HEK293 (cell line): ENCODE results near the gene UGT1A4.

Experiments used
- CTCF ChIA-PET: fragments of 350-600 bp; formaldehyde crosslinking; extraction: SDS; loops from one replicate; lab custom pipeline; 2021; ENCODE audit warnings: antibody characterized with exemption; lab: Yijun Ruan, JAX
- POLR2A ChIA-PET: fragments of 300-600 bp; formaldehyde crosslinking; extraction: SDS; loops from one replicate; lab custom pipeline; 2020; ENCODE audit warnings: antibody characterized with exemption, inconsistent platforms; lab: Yijun Ruan, JAX
- H3K27ac ChIP-seq: fragments of 200-500 bp; sonication (Bioruptor generic); 2 replicates; pipeline ENCODE4 v1.5.1; 2014; ENCODE audit warnings: low read depth, low read length, control low read depth, inconsistent platforms; ENCODE audit errors: extremely low read depth
- H3K36me3 ChIP-seq, 2 experiments: fragments of 200-500 bp in 1 of 2; sonication (Bioruptor generic) in 1 of 2; 1 replicate in 1 of 2; 2 replicates in 1 of 2; pipeline ENCODE4 v1.5.1; 2014 to 2017; ENCODE audit warnings: inconsistent platforms in 2 of 2, low read length in 2 of 2; ENCODE audit not compliant: control insufficient read depth in 2 of 2, insufficient read depth in 1 of 2
- H3K4me1 ChIP-seq: fragments of 200-500 bp; sonication (Bioruptor generic); 2 replicates; pipeline ENCODE4 v1.5.1; 2014; ENCODE audit warnings: mild to moderate bottlenecking, low read length, inconsistent platforms; ENCODE audit not compliant: control insufficient read depth, insufficient read depth
- H3K4me3 ChIP-seq: 2 replicates; pipeline ENCODE4 v1.5.1; 2011; ENCODE audit warnings: low read depth, mild to moderate bottlenecking, control low read depth, low read length, moderate library complexity
- H3K9me3 ChIP-seq: fragments of 200-500 bp; sonication (Bioruptor generic); 2 replicates; pipeline ENCODE4 v1.5.1; 2014; ENCODE audit warnings: low read depth, low read length, inconsistent platforms; ENCODE audit not compliant: control insufficient read depth, insufficient read depth
- EGR2 ChIP-seq: fragments of 450-650 bp; formaldehyde crosslinking; IDR thresholded peaks from 2 replicates; pipeline ENCODE4 v1.5.1; 2016; ENCODE audit warnings: low read depth, missing biosample characterization, missing genetic modification characterization
- GLIS1 ChIP-seq: fragments of 450-650 bp; formaldehyde crosslinking; IDR thresholded peaks from 2 replicates; pipeline ENCODE4 v1.5.1; 2016; ENCODE audit warnings: missing biosample characterization, missing genetic modification characterization
- KLF1 ChIP-seq: fragments of 450-650 bp; formaldehyde crosslinking; IDR thresholded peaks from 2 replicates; pipeline ENCODE4 v1.5.1; 2016; ENCODE audit warnings: missing biosample characterization, missing genetic modification characterization
- PBX3 ChIP-seq: sonication (generic); formaldehyde crosslinking; IDR thresholded peaks from 2 replicates; pipeline ENCODE4 v1.8.1; 2022; ENCODE audit warnings: mild to moderate bottlenecking, moderate library complexity, missing genetic modification reagents
- TRIM28 ChIP-seq: IDR thresholded peaks from 2 replicates; pipeline ENCODE4 v1.6.1; 2011; ENCODE audit warnings: low read length, control low read depth, borderline replicate concordance
- YY2 ChIP-seq: fragments of 450-650 bp; formaldehyde crosslinking; IDR thresholded peaks from 2 replicates; pipeline ENCODE4 v1.5.1; 2016; ENCODE audit warnings: missing biosample characterization, missing genetic modification characterization
- ZBTB10 ChIP-seq: fragments of 450-650 bp; formaldehyde crosslinking; IDR thresholded peaks from 2 replicates; pipeline ENCODE4 v1.5.1; 2016; ENCODE audit warnings: missing biosample characterization, missing genetic modification characterization
- ZNF112 ChIP-seq: fragments of 450-650 bp; formaldehyde crosslinking; IDR thresholded peaks from 2 replicates; pipeline ENCODE4 v1.5.0; 2017; ENCODE audit warnings: missing biosample characterization, missing genetic modification characterization
- ZNF121 ChIP-seq: fragments of 450-650 bp; formaldehyde crosslinking; IDR thresholded peaks from 2 replicates; pipeline ENCODE4 v1.5.1; 2016; ENCODE audit warnings: missing biosample characterization, missing genetic modification characterization
- ZNF132 ChIP-seq: fragments of 450-650 bp; formaldehyde crosslinking; IDR thresholded peaks from 2 replicates; pipeline ENCODE4 v1.5.1; 2017; ENCODE audit warnings: missing biosample characterization, missing genetic modification characterization, borderline replicate concordance
- ZNF19 ChIP-seq: fragments of 450-650 bp; formaldehyde crosslinking; IDR thresholded peaks from 2 replicates; pipeline ENCODE4; 2016; ENCODE audit warnings: missing biosample characterization, missing genetic modification characterization, low read depth
- ZNF280C ChIP-seq: fragments of 450-650 bp; formaldehyde crosslinking; IDR thresholded peaks from 2 replicates; pipeline ENCODE4 v1.5.1; 2016; ENCODE audit warnings: missing biosample characterization, missing genetic modification characterization
- ZNF350 ChIP-seq: fragments of 450-650 bp; formaldehyde crosslinking; IDR thresholded peaks from 2 replicates; pipeline ENCODE4 v1.5.0; 2017; ENCODE audit warnings: missing biosample characterization, mild to moderate bottlenecking, missing genetic modification characterization
- ZNF366 ChIP-seq: fragments of 450-650 bp; formaldehyde crosslinking; conservative IDR thresholded peaks from 2 replicates; pipeline ENCODE4 v1.5.1; 2016; ENCODE audit warnings: missing biosample characterization, missing genetic modification characterization
- ZNF48 ChIP-seq: fragments of 450-650 bp; formaldehyde crosslinking; IDR thresholded peaks from 2 replicates; pipeline ENCODE4 v1.5.1; 2016; ENCODE audit warnings: missing biosample characterization, missing genetic modification characterization
- ZNF510 ChIP-seq: fragments of 450-650 bp; formaldehyde crosslinking; IDR thresholded peaks from 2 replicates; pipeline ENCODE4 v1.5.1; 2018; ENCODE audit warnings: mild to moderate bottlenecking, missing genetic modification characterization, missing biosample characterization; ENCODE audit not compliant: insufficient replicate concordance
- ZNF521 ChIP-seq: fragments of 450-650 bp; formaldehyde crosslinking; IDR thresholded peaks from 2 replicates; pipeline ENCODE4 v1.5.1; 2017; ENCODE audit warnings: missing biosample characterization, mild to moderate bottlenecking, missing genetic modification characterization
- ZNF549 ChIP-seq: fragments of 450-650 bp; IDR thresholded peaks from 2 replicates; pipeline ENCODE4 v1.5.1; 2018; ENCODE audit warnings: missing biosample characterization, missing genetic modification characterization, mild to moderate bottlenecking, inconsistent platforms, moderate library complexity
- ZNF624 ChIP-seq: fragments of 450-650 bp; formaldehyde crosslinking; IDR thresholded peaks from 2 replicates; pipeline ENCODE4 v1.5.1; 2017; ENCODE audit warnings: missing biosample characterization, missing genetic modification characterization
- ZNF76 ChIP-seq: fragments of 450-650 bp; formaldehyde crosslinking; IDR thresholded peaks from 2 replicates; pipeline ENCODE4; 2016; ENCODE audit warnings: low read depth, missing biosample characterization, missing genetic modification characterization, borderline replicate concordance
- TF ChIP-seq, protein P1 (sequence below): fragments of 450-650 bp; formaldehyde crosslinking; IDR thresholded peaks from 2 replicates; pipeline ENCODE4 v1.5.0; 2017; ENCODE audit warnings: missing biosample characterization, missing genetic modification characterization, borderline replicate concordance
- TF ChIP-seq, protein P2 (sequence below): fragments of 450-650 bp; formaldehyde crosslinking; IDR thresholded peaks from 2 replicates; pipeline ENCODE4 v1.5.1; 2017; ENCODE audit warnings: missing biosample characterization, missing genetic modification characterization
- TF ChIP-seq, protein P3 (sequence below): fragments of 450-650 bp; formaldehyde crosslinking; IDR thresholded peaks from 2 replicates; pipeline ENCODE4 v1.5.1; 2016; ENCODE audit warnings: missing biosample characterization, missing genetic modification characterization

UGT1A4 gene

DNA sequence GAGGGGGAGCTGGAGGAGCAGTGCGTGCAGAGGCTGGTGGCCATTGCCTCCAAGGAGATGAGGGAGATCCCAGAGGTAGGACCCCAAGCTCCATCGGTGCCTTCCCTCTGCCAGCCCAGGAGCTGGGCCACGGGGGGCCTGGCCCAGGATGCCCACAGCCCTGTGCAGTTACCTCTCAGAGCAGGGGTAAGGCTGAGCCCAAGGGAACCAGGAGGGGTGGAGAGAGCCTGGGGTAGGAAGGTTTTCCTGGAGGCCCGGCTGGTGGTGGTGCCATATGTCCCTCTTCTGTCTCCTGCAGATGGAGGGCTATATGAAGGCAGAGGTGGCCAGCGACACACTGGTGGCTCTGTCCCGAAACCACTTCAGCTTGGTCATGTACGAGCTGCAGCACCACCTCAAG, 71.0 kb downstream of the UGT1A4 start:
- H3K9me3 ChIP-seq: no peaks in the 10 kb centered on the region
- no peak overlapping the region for H3K27ac ChIP-seq
- no peaks in the 10 kb centered on the region for H3K4me1 ChIP-seq
- no peak overlapping the region for H3K4me3 ChIP-seq
- ChIA-PET CTCF (no interaction called here), POLR2A (no interaction called here)
- H3K36me3 ChIP-seq: no peaks in the 10 kb centered on the region
- TF ChIP-seq ZBTB10 (tag by site-specific recombination): no peak
- TF ChIP-seq ZNF624 (tag by site-specific recombination): no peak
- TF ChIP-seq, protein P1, sequence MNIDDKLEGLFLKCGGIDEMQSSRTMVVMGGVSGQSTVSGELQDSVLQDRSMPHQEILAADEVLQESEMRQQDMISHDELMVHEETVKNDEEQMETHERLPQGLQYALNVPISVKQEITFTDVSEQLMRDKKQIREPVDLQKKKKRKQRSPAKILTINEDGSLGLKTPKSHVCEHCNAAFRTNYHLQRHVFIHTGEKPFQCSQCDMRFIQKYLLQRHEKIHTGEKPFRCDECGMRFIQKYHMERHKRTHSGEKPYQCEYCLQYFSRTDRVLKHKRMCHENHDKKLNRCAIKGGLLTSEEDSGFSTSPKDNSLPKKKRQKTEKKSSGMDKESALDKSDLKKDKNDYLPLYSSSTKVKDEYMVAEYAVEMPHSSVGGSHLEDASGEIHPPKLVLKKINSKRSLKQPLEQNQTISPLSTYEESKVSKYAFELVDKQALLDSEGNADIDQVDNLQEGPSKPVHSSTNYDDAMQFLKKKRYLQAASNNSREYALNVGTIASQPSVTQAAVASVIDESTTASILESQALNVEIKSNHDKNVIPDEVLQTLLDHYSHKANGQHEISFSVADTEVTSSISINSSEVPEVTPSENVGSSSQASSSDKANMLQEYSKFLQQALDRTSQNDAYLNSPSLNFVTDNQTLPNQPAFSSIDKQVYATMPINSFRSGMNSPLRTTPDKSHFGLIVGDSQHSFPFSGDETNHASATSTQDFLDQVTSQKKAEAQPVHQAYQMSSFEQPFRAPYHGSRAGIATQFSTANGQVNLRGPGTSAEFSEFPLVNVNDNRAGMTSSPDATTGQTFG (tag by site-specific recombination): no peak
- no peak for TF ChIP-seq ZNF76 (tag by site-specific recombination)
- no peak for TF ChIP-seq ZNF521 (tag by site-specific recombination)
- no peak for TF ChIP-seq ZNF121 (tag by site-specific recombination)
- no peak for TF ChIP-seq ZNF48 (tag by site-specific recombination)
- no peak for TF ChIP-seq KLF1 (tag by site-specific recombination)
- no peak for TF ChIP-seq ZNF350 (tag by site-specific recombination)
- no peak for TF ChIP-seq PBX3
- no peak for TF ChIP-seq ZNF280C (tag by site-specific recombination)
- no peak for TF ChIP-seq YY2 (tag by site-specific recombination)
- no peak for TF ChIP-seq GLIS1 (tag by site-specific recombination)
- no peak for TF ChIP-seq ZNF112
- TF ChIP-seq EGR2: no peak
- TF ChIP-seq ZNF549: no peak
- TF ChIP-seq ZNF132: no peak

- ChIA-PET POLR2A (no interaction called here), CTCF (no interaction called here)
- H3K4me1 ChIP-seq: no peaks in the 10 kb centered on the region
- no peak overlapping the region for H3K4me3 ChIP-seq
- no peaks in the 10 kb centered on the region for H3K36me3 ChIP-seq
- H3K9me3 ChIP-seq: no peaks in the 10 kb centered on the region
- no peak overlapping the region for H3K27ac ChIP-seq
- TF ChIP-seq ZNF19 (tag by site-specific recombination): no peak
- no peak for TF ChIP-seq ZNF366 (tag by site-specific recombination)
- TF ChIP-seq, protein P2, sequence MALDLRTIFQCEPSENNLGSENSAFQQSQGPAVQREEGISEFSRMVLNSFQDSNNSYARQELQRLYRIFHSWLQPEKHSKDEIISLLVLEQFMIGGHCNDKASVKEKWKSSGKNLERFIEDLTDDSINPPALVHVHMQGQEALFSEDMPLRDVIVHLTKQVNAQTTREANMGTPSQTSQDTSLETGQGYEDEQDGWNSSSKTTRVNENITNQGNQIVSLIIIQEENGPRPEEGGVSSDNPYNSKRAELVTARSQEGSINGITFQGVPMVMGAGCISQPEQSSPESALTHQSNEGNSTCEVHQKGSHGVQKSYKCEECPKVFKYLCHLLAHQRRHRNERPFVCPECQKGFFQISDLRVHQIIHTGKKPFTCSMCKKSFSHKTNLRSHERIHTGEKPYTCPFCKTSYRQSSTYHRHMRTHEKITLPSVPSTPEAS: no peak
- no peak for TF ChIP-seq EGR2
- TF ChIP-seq, protein P3, sequence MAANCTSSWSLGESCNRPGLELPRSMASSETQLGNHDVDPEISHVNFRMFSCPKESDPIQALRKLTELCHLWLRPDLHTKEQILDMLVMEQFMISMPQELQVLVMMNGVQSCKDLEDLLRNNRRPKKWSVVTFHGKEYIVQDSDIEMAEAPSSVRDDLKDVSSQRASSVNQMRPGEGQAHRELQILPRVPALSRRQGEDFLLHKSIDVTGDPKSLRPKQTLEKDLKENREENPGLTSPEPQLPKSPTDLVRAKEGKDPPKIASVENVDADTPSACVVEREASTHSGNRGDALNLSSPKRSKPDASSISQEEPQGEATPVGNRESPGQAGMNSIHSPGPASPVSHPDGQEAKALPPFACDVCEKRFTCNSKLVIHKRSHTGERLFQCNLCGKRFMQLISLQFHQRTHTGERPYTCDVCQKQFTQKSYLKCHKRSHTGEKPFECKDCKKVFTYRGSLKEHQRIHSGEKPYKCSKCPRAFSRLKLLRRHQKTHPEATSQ (tag by site-specific recombination): no peak
- TF ChIP-seq ZNF510 (tag by site-specific recombination): no peak
- TF ChIP-seq TRIM28: no peak
Measured at GRCh38 chr2:233791151-233791882, 72.8 kb downstream of the UGT1A4 start.
